K562 (cell line): ENCODE results near the gene FADD. TPM values are rescaled to one million over a fixed set of nuclear protein-coding genes. Genes with fewer than 3 reads are reported as not detected.

Source experiments
- BRCA1 ChIP-seq, 2 experiments: fragments of 450-650 bp in 1 of 2; sonication (generic) in 1 of 2; formaldehyde crosslinking in 1 of 2; IDR thresholded peaks; 2 replicates each; pipeline versions ENCODE4 v1.5.0 to v1.6.1; 2017 to 2020; ENCODE audit warnings: mild to moderate bottlenecking in 1 of 2, missing genetic modification reagents in 1 of 2
- C11orf30 ChIP-seq: fragments of 450-650 bp; IDR thresholded peaks from 2 replicates; pipeline ENCODE4 v1.6.1; 2016; ENCODE audit warnings: low read depth, mild to moderate bottlenecking
- CBFB ChIP-seq: sonication (generic); formaldehyde crosslinking; IDR thresholded peaks from 2 replicates; pipeline ENCODE4 v1.4.0; 2020; ENCODE audit warnings: mild to moderate bottlenecking, missing genetic modification reagents
- CXXC5 ChIP-seq: fragments of 250-450 bp; sonication (Bioruptor Pico); IDR thresholded peaks from 2 replicates; pipeline ENCODE4 v1.8.0; 2022; ENCODE audit warnings: inconsistent platforms, mild to moderate bottlenecking, moderate library complexity
- ETV1 ChIP-seq: fragments of 450-650 bp; conservative IDR thresholded peaks from 2 replicates; pipeline ENCODE4 v1.6.1; 2016; ENCODE audit warnings: missing genetic modification characterization, control low read depth, low read depth, missing compliant biosample characterization
- HDAC2 ChIP-seq: fragments of 450-650 bp; IDR thresholded peaks from 2 replicates; pipeline ENCODE4 v1.6.1; 2016; ENCODE audit warnings: mild to moderate bottlenecking
- MAX ChIP-seq: sonication (generic); formaldehyde crosslinking; IDR thresholded peaks from 2 replicates; pipeline ENCODE4 v1.9.0; 2022; ENCODE audit warnings: mild to moderate bottlenecking, missing genetic modification reagents
- MECOM ChIP-seq: fragments of 250-450 bp; sonication (Bioruptor Pico); IDR thresholded peaks from 2 replicates; pipeline ENCODE4 v1.8.0; 2022; ENCODE audit warnings: inconsistent platforms
- PCBP1 ChIP-seq: fragments of 200-400 bp; formaldehyde crosslinking; IDR thresholded peaks from 2 replicates; pipeline ENCODE4 v1.6.1; 2018; ENCODE audit warnings: mild to moderate bottlenecking, low read depth, low read length; ENCODE audit not compliant: poor library complexity, severe bottlenecking
- POLR2G ChIP-seq: fragments of 200-400 bp; formaldehyde crosslinking; IDR thresholded peaks from 2 replicates; pipeline ENCODE4 v1.6.1; 2017; ENCODE audit warnings: low read depth, mild to moderate bottlenecking, antibody characterized with exemption, low read length, moderate library complexity
- PREB ChIP-seq: sonication (generic); formaldehyde crosslinking; IDR thresholded peaks from 2 replicates; pipeline ENCODE4 v1.8.1; 2023; ENCODE audit warnings: mild to moderate bottlenecking, missing genetic modification reagents
- RBM39 ChIP-seq: fragments of 200-400 bp; formaldehyde crosslinking; optimal IDR thresholded peaks from 2 replicates; pipeline ENCODE3; 2018; ENCODE audit warnings: low read depth, low read length
- RFX1 ChIP-seq: fragments of 450-650 bp; IDR thresholded peaks from 2 replicates; pipeline ENCODE4 v1.6.1; 2016; ENCODE audit warnings: mild to moderate bottlenecking, moderate library complexity
- TAF7 ChIP-seq: fragments of 450-650 bp; IDR thresholded peaks from 2 replicates; pipeline ENCODE4 v1.6.1; 2016; ENCODE audit warnings: missing genetic modification characterization, missing compliant biosample characterization
- TFE3 ChIP-seq: fragments of 450-650 bp; formaldehyde crosslinking; IDR thresholded peaks from 2 replicates; pipeline ENCODE4 v1.4.0; 2020; ENCODE audit warnings: mild to moderate bottlenecking, mixed read lengths
- ZEB2 ChIP-seq: fragments of 450-650 bp; IDR thresholded peaks from 2 replicates; pipeline ENCODE4 v1.6.1; 2016
- ZFX ChIP-seq: sonication (generic); formaldehyde crosslinking; IDR thresholded peaks from 2 replicates; pipeline ENCODE4 v1.8.0; 2022; ENCODE audit warnings: mild to moderate bottlenecking, missing genetic modification reagents, moderate library complexity
- ZNF121 ChIP-seq: sonication (generic); formaldehyde crosslinking; conservative IDR thresholded peaks from 2 replicates; pipeline ENCODE4 v1.8.0; 2022; ENCODE audit warnings: missing genetic modification reagents
- ZNF184 ChIP-seq: sonication (generic); formaldehyde crosslinking; IDR thresholded peaks from 2 replicates; pipeline ENCODE4 v1.5.0; 2020; ENCODE audit warnings: missing genetic modification reagents
- ZNF3 ChIP-seq: fragments of 250-450 bp; sonication (Bioruptor Pico); IDR thresholded peaks from 2 replicates; pipeline ENCODE4 v1.5.0; 2021; ENCODE audit warnings: mild to moderate bottlenecking, moderate library complexity
- ZNF311 ChIP-seq: fragments of 250-450 bp; sonication (Bioruptor Pico); IDR thresholded peaks from 2 replicates; pipeline ENCODE4 v1.4.0; 2020; ENCODE audit warnings: mild to moderate bottlenecking, moderate library complexity
- ZNF717 ChIP-seq: fragments of 250-450 bp; sonication (Bioruptor Pico); IDR thresholded peaks from 2 replicates; pipeline ENCODE4 v1.5.0; 2021
- polyA plus RNA-seq, 8 experiments: library from polyadenylated mRNA; depleted of rRNA in 4 of 8; stranded (reverse) in 5 of 8; unstranded in 3 of 8; fragments of >200 nt; fragmentation: Nextera tagmentation in 2 of 8; fragmentation: Illumina TruSeq in 1 of 8; extraction: Ambion mirVana in 2 of 8; extraction: Trizol in 1 of 8; gene quantifications; 2 replicates each; pipeline versions ENCODE4 v1.2.1 to v1.2.3, GENCODE V29; 2011 to 2014; ENCODE audit warnings: inconsistent platforms in 1 of 8, missing spikeins in 1 of 8
- total RNA-seq, 7 experiments: library from RNA; depleted of rRNA in 6 of 7; stranded (reverse); fragments of >200 nt in 6 of 7; fragmentation: Illumina TruSeq in 2 of 7; extraction: Trizol in 2 of 7; gene quantifications; 2 replicates each; pipeline versions ENCODE4 v1.2.1 to v1.2.3, GENCODE V29; 2011 to 2021; ENCODE audit warnings: low replicate concordance in 1 of 7
- TF ChIP-seq, protein P1 (sequence below): fragments of 450-650 bp; formaldehyde crosslinking; IDR thresholded peaks from 2 replicates; pipeline ENCODE4 v1.4.0; 2020; ENCODE audit warnings: mild to moderate bottlenecking, moderate library complexity
- TF ChIP-seq, protein P2 (sequence below), 2 experiments: fragments of 450-650 bp in 1 of 2; sonication (generic) in 1 of 2; formaldehyde crosslinking; conservative IDR thresholded peaks; 2 replicates each; pipeline versions ENCODE4 v1.4.0 to v1.8.1; 2020 to 2022; ENCODE audit warnings: mild to moderate bottlenecking in 1 of 2, missing genetic modification reagents in 1 of 2

The FADD gene
- total and polyA plus RNA-seq, 9 of the 15 experiments (the other 6 are each of a cell fraction or from before 2014, with no cell fraction given) = 0.29 to 26.9 (median 20.4) TPM

DNA sequence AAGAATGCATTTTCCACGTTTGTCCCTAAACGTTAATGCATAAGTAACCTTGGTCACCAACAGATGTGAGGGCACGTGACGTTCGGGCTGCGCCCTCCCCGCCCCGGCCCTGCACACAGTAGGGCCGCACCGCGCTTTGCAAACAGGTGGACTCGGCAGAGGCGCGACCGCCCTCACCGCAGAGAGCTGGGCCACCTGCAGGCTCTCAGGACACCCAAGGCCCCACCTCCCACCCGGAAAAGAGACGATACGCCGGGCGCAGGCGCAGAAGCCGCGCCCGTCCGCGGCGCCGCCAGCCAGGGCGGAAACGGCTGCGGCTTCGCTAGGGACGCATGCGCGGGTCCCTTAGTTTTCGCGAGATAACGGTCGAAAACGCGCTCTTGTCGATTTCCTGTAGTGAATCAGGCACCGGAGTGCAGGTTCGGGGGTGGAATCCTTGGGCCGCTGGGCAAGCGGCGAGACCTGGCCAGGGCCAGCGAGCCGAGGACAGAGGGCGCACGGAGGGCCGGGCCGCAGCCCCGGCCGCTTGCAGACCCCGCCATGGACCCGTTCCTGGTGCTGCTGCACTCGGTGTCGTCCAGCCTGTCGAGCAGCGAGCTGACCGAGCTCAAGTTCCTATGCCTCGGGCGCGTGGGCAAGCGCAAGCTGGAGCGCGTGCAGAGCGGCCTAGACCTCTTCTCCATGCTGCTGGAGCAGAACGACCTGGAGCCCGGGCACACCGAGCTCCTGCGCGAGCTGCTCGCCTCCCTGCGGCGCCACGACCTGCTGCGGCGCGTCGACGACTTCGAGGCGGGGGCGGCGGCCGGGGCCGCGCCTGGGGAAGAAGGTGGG is at the start of gene FADD (continued):
- TF ChIP-seq ZNF311 (no peak), MECOM (CRISPR knock-in tag) (no peak), ZEB2 (peak; percentile 85), ETV1 (tag) (peak; percentile 38), PCBP1 (no peak), MAX (CRISPR knock-in tag) (peak; percentile 54), CXXC5 (peak; percentile 75), RBM39 (no peak), POLR2G (peak; percentile 98), TFE3 (CRISPR knock-in tag) (peak; percentile 54), TAF7 (tag) (no peak), PREB (no peak), ZNF3 (no peak), ZNF717 (CRISPR knock-in tag) (no peak), CBFB (CRISPR knock-in tag) (no peak), ZNF184 (CRISPR knock-in tag) (no peak), C11orf30 (no peak), RFX1 (no peak), ZNF121 (CRISPR knock-in tag) (no peak), BRCA1 (IDR thresholded peaks at IDR 0.05) (no peak), BRCA1 (CRISPR knock-in tag; IDR thresholded peaks at IDR 0.05) (no peak), HDAC2 (no peak), ZFX (peak; percentile 91)
- TF ChIP-seq, protein P1, sequence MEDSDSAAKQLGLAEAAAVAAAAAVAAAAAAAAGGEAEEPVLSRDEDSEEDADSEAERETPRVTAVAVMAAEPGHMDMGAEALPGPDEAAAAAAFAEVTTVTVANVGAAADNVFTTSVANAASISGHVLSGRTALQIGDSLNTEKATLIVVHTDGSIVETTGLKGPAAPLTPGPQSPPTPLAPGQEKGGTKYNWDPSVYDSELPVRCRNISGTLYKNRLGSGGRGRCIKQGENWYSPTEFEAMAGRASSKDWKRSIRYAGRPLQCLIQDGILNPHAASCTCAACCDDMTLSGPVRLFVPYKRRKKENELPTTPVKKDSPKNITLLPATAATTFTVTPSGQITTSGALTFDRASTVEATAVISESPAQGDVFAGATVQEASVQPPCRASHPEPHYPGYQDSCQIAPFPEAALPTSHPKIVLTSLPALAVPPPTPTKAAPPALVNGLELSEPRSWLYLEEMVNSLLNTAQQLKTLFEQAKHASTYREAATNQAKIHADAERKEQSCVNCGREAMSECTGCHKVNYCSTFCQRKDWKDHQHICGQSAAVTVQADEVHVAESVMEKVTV (CRISPR knock-in tag) = 0 out of 2 replicates have a peak, but pooled peaks have one; percentile 7
- TF ChIP-seq, protein P2, sequence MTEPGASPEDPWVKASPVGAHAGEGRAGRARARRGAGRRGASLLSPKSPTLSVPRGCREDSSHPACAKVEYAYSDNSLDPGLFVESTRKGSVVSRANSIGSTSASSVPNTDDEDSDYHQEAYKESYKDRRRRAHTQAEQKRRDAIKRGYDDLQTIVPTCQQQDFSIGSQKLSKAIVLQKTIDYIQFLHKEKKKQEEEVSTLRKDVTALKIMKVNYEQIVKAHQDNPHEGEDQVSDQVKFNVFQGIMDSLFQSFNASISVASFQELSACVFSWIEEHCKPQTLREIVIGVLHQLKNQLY (CRISPR knock-in tag; conservative IDR thresholded peaks at IDR 0.05) = no peak
